GM21360 (cell line): ENCODE results near the gene MAST4.
"Not testable (repeated sequence)": the region's sequence is repeated elsewhere in the genome, so short reads cannot be mapped to it uniquely, and the experiment has no call there.

Experiments
- ATAC-seq: cut with Tn5 transposase; IDR thresholded peaks from one replicate; pipeline ENCODE4 v1.9.1; 2021; ENCODE audit warnings: mild to moderate bottlenecking, moderate library complexity; ENCODE audit not compliant: unreplicated experiment

The MAST4 gene

GRCh38 chr5:66805514-66806430 is 209.6 kb downstream of the MAST4 start:
- ATAC-seq, result no peak

- ATAC-seq, result no peak
Measured at GRCh38 chr5:66807743-66808142, 211.6 kb downstream of the MAST4 start.

GRCh38 chr5:66808663-66809062 is 212.5 kb downstream of the MAST4 start:
- ATAC-seq, result no peak

GRCh38 chr5:66810151-66810550 is 214.0 kb downstream of the MAST4 start:
- no peak for ATAC-seq

- ATAC-seq, result no peak
Measured at GRCh38 chr5:66810848-66811261, 214.7 kb downstream of the MAST4 start.

GRCh38 chr5:66812291-66812690 is 216.1 kb downstream of the MAST4 start:
- no peak for ATAC-seq

- no peak for ATAC-seq
Measured at GRCh38 chr5:66813306-66813705, 217.1 kb downstream of the MAST4 start.

GRCh38 chr5:66814146-66814991 is 218.2 kb downstream of the MAST4 start:
- ATAC-seq, result peak; percentile 52

GRCh38 chr5:66818304-66818934 is 222.2 kb downstream of the MAST4 start:
- no peak for ATAC-seq

- no peak for ATAC-seq
Measured at GRCh38 chr5:66818935-66819328, 222.7 kb downstream of the MAST4 start.

- ATAC-seq, result no peak
Measured at GRCh38 chr5:66820630-66821207, 224.5 kb downstream of the MAST4 start.

- no peak for ATAC-seq
Measured at GRCh38 chr5:66821688-66822429, 225.7 kb downstream of the MAST4 start.

- ATAC-seq, result not testable (repeated sequence)
Measured at GRCh38 chr5:66822906-66823305, 226.7 kb downstream of the MAST4 start.

GRCh38 chr5:66824476-66824875 is 228.3 kb downstream of the MAST4 start:
- no peak for ATAC-seq

- ATAC-seq, result no peak
Measured at GRCh38 chr5:66826263-66826662, 230.1 kb downstream of the MAST4 start.

GRCh38 chr5:66826696-66827095 is 230.5 kb downstream of the MAST4 start:
- no peak for ATAC-seq

GRCh38 chr5:66828046-66828547 is 231.9 kb downstream of the MAST4 start:
- ATAC-seq, result no peak

GRCh38 chr5:66828548-66829357 is 232.6 kb downstream of the MAST4 start:
- ATAC-seq, result peak; percentile 54

- no peak for ATAC-seq
Measured at GRCh38 chr5:66829358-66829674, 233.1 kb downstream of the MAST4 start.
